ENCODE measurements around the gene SSBP2. TPM values are rescaled to one million over a fixed set of nuclear protein-coding genes. Genes with fewer than 3 reads are reported as not detected.

Gene SSBP2
- total RNA-seq, 2 donors from 2014 or later: 25.1 to 26.9 TPM

DNA sequence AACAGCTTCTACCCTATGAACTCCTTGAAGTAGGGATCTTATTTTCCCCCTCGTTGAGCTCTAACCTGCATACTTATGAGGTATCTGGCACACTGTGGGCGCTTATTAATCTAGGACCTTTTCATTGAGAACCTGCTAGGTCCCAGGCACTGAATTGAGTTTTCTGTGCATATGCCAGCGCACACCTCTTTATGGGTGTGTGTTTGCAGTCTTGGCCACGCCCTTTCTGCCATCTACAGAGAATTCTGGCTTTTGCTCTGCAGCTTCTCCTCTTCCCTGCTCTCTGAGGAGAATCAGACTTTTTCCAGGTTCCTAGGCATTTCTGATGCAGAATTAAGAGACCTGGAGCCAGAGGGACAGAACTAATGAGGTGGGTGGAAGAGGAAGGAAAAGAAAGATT lies 25.4 kb upstream of the SSBP2 start:
- no peaks in the 10 kb centered on the region for H3K27me3 ChIP-seq (replicated peaks; ENCODE audit: insufficient read depth)
- H3K4me3 ChIP-seq: no peak overlapping the region
- 89% methylated on average over 4 of the region's 4 CpGs for WGBS
- H3K9me3 ChIP-seq: no peaks in the 10 kb centered on the region
- no peak for TF ChIP-seq POLR2A (IDR thresholded peaks at IDR 0.05)
- no peak for TF ChIP-seq POLR2AphosphoS5 (IDR thresholded peaks at IDR 0.05)
- TF ChIP-seq, protein P1, sequence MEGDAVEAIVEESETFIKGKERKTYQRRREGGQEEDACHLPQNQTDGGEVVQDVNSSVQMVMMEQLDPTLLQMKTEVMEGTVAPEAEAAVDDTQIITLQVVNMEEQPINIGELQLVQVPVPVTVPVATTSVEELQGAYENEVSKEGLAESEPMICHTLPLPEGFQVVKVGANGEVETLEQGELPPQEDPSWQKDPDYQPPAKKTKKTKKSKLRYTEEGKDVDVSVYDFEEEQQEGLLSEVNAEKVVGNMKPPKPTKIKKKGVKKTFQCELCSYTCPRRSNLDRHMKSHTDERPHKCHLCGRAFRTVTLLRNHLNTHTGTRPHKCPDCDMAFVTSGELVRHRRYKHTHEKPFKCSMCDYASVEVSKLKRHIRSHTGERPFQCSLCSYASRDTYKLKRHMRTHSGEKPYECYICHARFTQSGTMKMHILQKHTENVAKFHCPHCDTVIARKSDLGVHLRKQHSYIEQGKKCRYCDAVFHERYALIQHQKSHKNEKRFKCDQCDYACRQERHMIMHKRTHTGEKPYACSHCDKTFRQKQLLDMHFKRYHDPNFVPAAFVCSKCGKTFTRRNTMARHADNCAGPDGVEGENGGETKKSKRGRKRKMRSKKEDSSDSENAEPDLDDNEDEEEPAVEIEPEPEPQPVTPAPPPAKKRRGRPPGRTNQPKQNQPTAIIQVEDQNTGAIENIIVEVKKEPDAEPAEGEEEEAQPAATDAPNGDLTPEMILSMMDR (IDR thresholded peaks at IDR 0.05): no peak
- intact Hi-C loops (cut with DNase I): no loop called here
- DNase-seq (ENCODE audit: low spot score): no peak
- H3K4me1 ChIP-seq (replicated peaks): peaks cover 9% of the 10 kb centered on the region
- no peak overlapping the region for H3K27ac ChIP-seq
- H3K36me3 ChIP-seq: no peaks in the 10 kb centered on the region

DNA sequence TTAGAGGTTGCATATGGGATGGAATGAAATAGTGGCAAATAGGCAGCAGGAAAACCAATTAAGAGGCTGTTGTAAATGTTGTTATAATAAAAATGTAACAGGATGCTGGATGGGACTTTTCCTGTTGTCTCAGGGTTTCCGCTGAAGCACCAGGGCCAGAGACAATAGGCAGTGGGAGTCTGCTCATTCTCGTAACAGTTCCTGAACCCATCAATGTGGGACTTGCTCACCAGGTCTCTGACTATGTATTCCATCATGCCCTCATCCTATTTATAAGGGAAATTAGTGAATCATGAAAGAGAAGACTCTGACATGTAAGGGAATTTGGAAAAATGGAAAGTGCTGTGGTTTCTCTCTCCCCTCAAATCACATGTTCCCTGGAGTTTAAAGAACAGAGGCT lies 23.5 kb upstream of the SSBP2 start:
- Histone ChIP-seq H3K36me3 (no peaks in the 10 kb centered on the region), H3K27ac (no peak overlapping the region), H3K27me3 (replicated peaks; ENCODE audit: insufficient read depth) (no peaks in the 10 kb centered on the region), H3K4me1 (replicated peaks) (peaks cover 4% of the 10 kb centered on the region), H3K9me3 (no peaks in the 10 kb centered on the region), H3K4me3 (no peak overlapping the region)
- WGBS: 90% methylated on average over 2 of the region's 2 CpGs
- intact Hi-C loops (cut with DNase I): no loop called here
- DNase-seq (ENCODE audit: low spot score): no peak
- no peak for TF ChIP-seq POLR2AphosphoS5 (IDR thresholded peaks at IDR 0.05)
- TF ChIP-seq, protein P1 (IDR thresholded peaks at IDR 0.05): no peak
- no peak for TF ChIP-seq POLR2A (IDR thresholded peaks at IDR 0.05)

DNA sequence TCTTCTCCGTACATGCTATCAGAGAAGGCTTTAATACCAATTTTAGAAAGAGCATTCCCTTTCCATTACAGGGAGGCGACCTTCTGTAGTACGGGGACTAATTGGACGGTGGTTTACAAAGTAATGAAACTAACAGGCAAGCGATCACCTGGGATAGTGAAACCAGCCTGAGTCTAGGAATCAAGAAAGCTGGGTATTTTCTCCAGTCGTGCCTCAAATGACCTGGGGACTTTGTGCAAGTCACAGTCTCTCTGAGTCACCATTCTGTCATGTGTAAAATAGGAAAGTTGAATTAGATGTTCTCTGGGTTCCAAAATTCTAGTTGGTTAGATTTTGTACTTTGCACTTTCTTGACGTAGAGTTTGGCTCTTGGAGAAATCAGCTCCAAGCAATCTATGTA lies 22.7 kb upstream of the SSBP2 start:
- 84% methylated on average over 7 of the region's 7 CpGs for WGBS
- no peaks in the 10 kb centered on the region for H3K27me3 ChIP-seq (replicated peaks; ENCODE audit: insufficient read depth)
- no peak overlapping the region for H3K4me3 ChIP-seq
- no peak overlapping the region for H3K27ac ChIP-seq
- TF ChIP-seq POLR2AphosphoS5 (IDR thresholded peaks at IDR 0.05): no peak
- TF ChIP-seq, protein P1 (IDR thresholded peaks at IDR 0.05): no peak
- no peak for TF ChIP-seq POLR2A (IDR thresholded peaks at IDR 0.05)
- H3K36me3 ChIP-seq: no peaks in the 10 kb centered on the region
- peaks cover 1% of the 10 kb centered on the region for H3K4me1 ChIP-seq (replicated peaks)
- H3K9me3 ChIP-seq: no peaks in the 10 kb centered on the region
- DNase-seq (ENCODE audit: low spot score): no peak
- intact Hi-C loops (cut with DNase I): no loop called here

DNA sequence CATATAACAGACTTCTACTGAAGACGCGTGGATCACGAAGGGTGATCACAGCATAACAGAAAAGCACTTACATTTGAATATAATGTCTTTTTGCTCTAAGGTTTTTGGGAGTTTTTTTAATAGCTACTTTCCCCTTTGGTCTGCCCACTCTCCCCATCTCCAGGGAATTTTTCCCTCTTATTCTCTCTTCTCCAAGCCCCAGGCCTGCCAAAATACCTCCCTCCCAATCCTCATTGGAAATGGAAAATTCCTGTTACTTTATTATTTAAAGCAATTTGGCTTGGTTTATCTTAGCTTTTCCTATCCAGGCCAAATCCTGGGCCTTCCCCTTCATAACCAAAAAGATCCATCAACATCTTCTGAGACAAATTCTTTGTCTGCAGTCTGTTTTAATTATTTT lies 22.3 kb upstream of the SSBP2 start:
- Histone ChIP-seq H3K4me1 (replicated peaks) (no peaks in the 10 kb centered on the region), H3K27me3 (replicated peaks; ENCODE audit: insufficient read depth) (no peaks in the 10 kb centered on the region), H3K36me3 (no peaks in the 10 kb centered on the region), H3K4me3 (no peak overlapping the region), H3K27ac (no peak overlapping the region), H3K9me3 (no peaks in the 10 kb centered on the region)
- 100% methylated on average over 3 of the region's 3 CpGs for WGBS
- intact Hi-C loops (cut with DNase I): no loop called here
- DNase-seq (ENCODE audit: low spot score): no peak
- TF ChIP-seq POLR2AphosphoS5 (IDR thresholded peaks at IDR 0.05) (no peak), POLR2A (IDR thresholded peaks at IDR 0.05) (no peak)
- TF ChIP-seq, protein P1 (IDR thresholded peaks at IDR 0.05): no peak

DNA sequence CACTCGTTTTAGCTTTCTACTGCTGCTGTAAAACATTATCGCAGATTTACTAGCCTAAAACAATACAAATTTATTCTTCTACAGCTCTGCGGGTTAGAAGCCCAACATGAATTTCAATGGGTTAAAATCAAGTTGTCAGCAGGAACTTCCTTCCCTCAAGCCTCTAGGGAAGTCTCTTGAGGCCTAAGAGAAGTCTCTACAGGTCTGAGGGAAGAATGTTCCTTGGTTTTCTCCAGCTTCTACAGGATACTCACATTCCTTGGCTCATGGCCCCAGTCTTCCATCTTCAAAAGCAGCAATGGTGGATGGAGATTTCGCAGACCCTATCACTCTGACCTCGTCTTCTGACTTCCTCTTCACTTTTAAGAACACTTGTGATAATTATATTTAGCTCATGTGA lies 21.6 kb upstream of the SSBP2 start:
- WGBS: 88% methylated on average over 5 of the region's 5 CpGs
- H3K27ac ChIP-seq: no peak overlapping the region
- H3K4me3 ChIP-seq: no peak overlapping the region
- intact Hi-C loops (cut with DNase I): no loop called here
- no peaks in the 10 kb centered on the region for H3K36me3 ChIP-seq
- H3K27me3 ChIP-seq (replicated peaks; ENCODE audit: insufficient read depth): no peaks in the 10 kb centered on the region
- H3K4me1 ChIP-seq (replicated peaks): no peaks in the 10 kb centered on the region
- TF ChIP-seq, protein P1 (IDR thresholded peaks at IDR 0.05): no peak
- TF ChIP-seq POLR2AphosphoS5 (IDR thresholded peaks at IDR 0.05) (no peak), POLR2A (IDR thresholded peaks at IDR 0.05) (no peak)
- H3K9me3 ChIP-seq: no peaks in the 10 kb centered on the region
- DNase-seq (ENCODE audit: low spot score): no peak

All from prostate gland (tissue), 2 donors.